ENCODE measurements around the gene FGF22. TPM values are rescaled to one million over a fixed set of nuclear protein-coding genes. Genes with fewer than 3 reads are reported as not detected.

Gene FGF22
- total and polyA plus RNA-seq, 2 of the 8 experiments (the other 6 are each of a cell fraction or from before 2014, with no cell fraction given): 0.44 to 1.7 TPM

- H3K56ac ChIP-seq (replicated peaks; ENCODE audit: insufficient read length, low read depth, low read length): no peak overlapping the region
- ChIA-PET CTCF (ENCODE audit: partially characterized antibody) (interaction anchor here (0.9 kb wide), 1 partner anchor 10 kb away, joined by 3 read pairs; no protein-coding TSS in a partner anchor), POLR2A (ENCODE audit: partially characterized antibody) (interaction anchor here (0.5 to 2.1 kb wide), 5 partner anchors 16 to 32 kb away, joined by 3 to 6 read pairs (median 4); no protein-coding TSS in a partner anchor)
- H3K18ac ChIP-seq (ENCODE audit: extremely low read depth, low read length): no peak overlapping the region
- no peak overlapping the region for H3K4me2 ChIP-seq (ENCODE audit: insufficient read depth in 1 of 2, low read depth in 2 of 2, low read length in 2 of 2)
- no peaks in the 10 kb centered on the region for H3K27me3 ChIP-seq (replicated peaks in 1 of 4; ENCODE audit: control insufficient read depth in 3 of 4, extremely low read depth in 1 of 4, insufficient read depth in 3 of 4, low read length in 3 of 4)
- no peak overlapping the region for H3K9ac ChIP-seq (replicated peaks in 1 of 4; ENCODE audit: extremely low read depth in 1 of 4, low read depth in 3 of 4, low read length in 3 of 4)
- H3K14ac ChIP-seq (ENCODE audit: insufficient read length): no peak overlapping the region
- TF ChIP-seq CHD1 (IDR thresholded peaks at IDR 0.05; ENCODE audit: low read depth, low read length): no peak
- TF ChIP-seq SAP30 (IDR thresholded peaks at IDR 0.05; ENCODE audit: insufficient read depth, insufficient replicate concordance, low read length): no peak
- TF ChIP-seq SIRT6 (IDR thresholded peaks at IDR 0.05; ENCODE audit: low read length): no peak
- TF ChIP-seq SIX5 (IDR thresholded peaks at IDR 0.05; ENCODE audit: low read depth, low read length): no peak
- TF ChIP-seq CEBPB (IDR thresholded peaks at IDR 0.05; ENCODE audit: low read depth, low read length): no peak
- TF ChIP-seq RFX5 (IDR thresholded peaks at IDR 0.05; ENCODE audit: borderline replicate concordance, low read depth, low read length): no peak
- TF ChIP-seq RNF2 (IDR thresholded peaks at IDR 0.05; ENCODE audit: borderline replicate concordance, low read depth, low read length, missing control alignments, poor library complexity, severe bottlenecking): no peak
- TF ChIP-seq GTF2F1 (IDR thresholded peaks at IDR 0.05; ENCODE audit: borderline replicate concordance, low read depth, low read length): no peak
- TF ChIP-seq POU5F1 (IDR thresholded peaks at IDR 0.05; ENCODE audit: low read depth, low read length): no peak
- no peak for TF ChIP-seq TBP (IDR thresholded peaks at IDR 0.05; ENCODE audit: low read depth, low read length)
- no peak for TF ChIP-seq KDM1A (IDR thresholded peaks at IDR 0.05; ENCODE audit: borderline replicate concordance, low read length)
- no peak for TF ChIP-seq CREB1 (IDR thresholded peaks at IDR 0.05)
- no peak for TF ChIP-seq NRF1 (IDR thresholded peaks at IDR 0.05; ENCODE audit: low read depth, low read length)
- no peak for TF ChIP-seq SP4 (IDR thresholded peaks at IDR 0.05; ENCODE audit: low read length)
- no peak for TF ChIP-seq MAFK (IDR thresholded peaks at IDR 0.05; ENCODE audit: low read depth, low read length)
- no peaks in the 10 kb centered on the region for H3K79me1 ChIP-seq (ENCODE audit: low read depth, low read length)
- H3K4ac ChIP-seq (replicated peaks; ENCODE audit: insufficient read length, low read depth, low read length): no peak overlapping the region
- 98% methylated on average over 33 of the region's 97 CpGs; no CpG with 5 or more reads in 1 of the 2 experiments for WGBS, 2 experiments (ENCODE audit: extremely low coverage in 1 of 2, insufficient coverage in 1 of 2, insufficient read length in 1 of 2, insufficient replicate concordance in 2 of 2, low coverage in 1 of 2, low lambda C conversion rate in 2 of 2, missing lambda C conversion rate in 1 of 2)
- DNase-seq (ENCODE audit: low read depth in 1 of 2, low spot score in 2 of 2): no peak
- H3K9me3 ChIP-seq (ENCODE audit: insufficient read depth in 2 of 2, low read depth in 1 of 2, low read length in 1 of 2): no peaks in the 10 kb centered on the region
- no peak for FAIRE-seq
- no peak overlapping the region for H2BK5ac ChIP-seq (ENCODE audit: low read depth, low read length)
- H3K4me3 ChIP-seq (ENCODE audit: extremely low read depth in 1 of 4, insufficient read depth in 2 of 4, low read depth in 3 of 4, low read length in 4 of 4): no peak overlapping the region
- no peak overlapping the region for H4K5ac ChIP-seq (ENCODE audit: insufficient read length, low read depth, low read length)
- H2AFZ ChIP-seq (ENCODE audit: low read length): no peak overlapping the region
- no peak overlapping the region for H2BK120ac ChIP-seq (replicated peaks; ENCODE audit: low read depth, low read length)
- peaks cover 2 to 45% (median 20%) of the 10 kb centered on the region in 4 experiments; a peak in 5 of 8 replicates for H3K36me3 ChIP-seq (ENCODE audit: control insufficient read depth in 2 of 4, insufficient read depth in 4 of 4, low read length in 3 of 4)
- no peaks in the 10 kb centered on the region for H3K23me2 ChIP-seq (ENCODE audit: low read depth, low read length)
- peaks cover 0 to 9% of the 10 kb centered on the region in 2 experiments for H4K20me1 ChIP-seq (replicated peaks in 1 of 2; ENCODE audit: control insufficient read depth in 1 of 2, insufficient read depth in 2 of 2, low read length in 2 of 2)
- no peak overlapping the region for H2BK15ac ChIP-seq (ENCODE audit: low read length)
- H4K91ac ChIP-seq (replicated peaks; ENCODE audit: insufficient read length, low read length): no peak overlapping the region
- H2AK5ac ChIP-seq (ENCODE audit: low read depth, low read length): no peak overlapping the region
- no peak overlapping the region for H4K8ac ChIP-seq (ENCODE audit: extremely low read depth, insufficient read depth, low read length)
- H3K4me1 ChIP-seq (replicated peaks in 1 of 4; ENCODE audit: control insufficient read depth in 3 of 4, insufficient read depth in 4 of 4, low read length in 3 of 4): no peaks in the 10 kb centered on the region
- H3K79me2 ChIP-seq (ENCODE audit: control insufficient read depth in 1 of 2, insufficient read depth in 2 of 2, low read length in 2 of 2): no peaks in the 10 kb centered on the region
- H3K23ac ChIP-seq (ENCODE audit: insufficient read length): no peak overlapping the region
- H3K27ac ChIP-seq (ENCODE audit: low read depth, low read length): no peak overlapping the region
- no peak overlapping the region for H2BK12ac ChIP-seq (ENCODE audit: low read depth, low read length)
- no peak overlapping the region for H2BK20ac ChIP-seq (ENCODE audit: low read length)
These were observed 23.5 kb upstream of the FGF22 start for GRCh38 chr19:616062-616700.
